Mucosa of rectum (tissue), 2 donors: ENCODE measurements around the gene PAX7.

Experiments used
- H3K27ac ChIP-seq, 2 donors: one replicate each; pipeline ENCODE4 v1.7.0; 2013; ENCODE audit warnings: inconsistent platforms in 2 of 2, low read depth in 2 of 2, low read length in 2 of 2
- H3K27me3 ChIP-seq, 2 donors: one replicate each; pipeline ENCODE4 v1.7.0; 2013; ENCODE audit warnings: low read length in 2 of 2; ENCODE audit not compliant: control insufficient read depth in 2 of 2, insufficient read depth in 2 of 2
- H3K36me3 ChIP-seq, 2 donors: one replicate each; pipeline ENCODE4 v1.7.0; 2013; ENCODE audit warnings: low read length in 2 of 2; ENCODE audit not compliant: control insufficient read depth in 2 of 2, insufficient read depth in 2 of 2
- H3K4me1 ChIP-seq, 2 donors: one replicate each; pipeline ENCODE4 v1.7.0; 2013; ENCODE audit warnings: low read length in 2 of 2, mild to moderate bottlenecking in 1 of 2; ENCODE audit not compliant: control insufficient read depth in 2 of 2, insufficient read depth in 2 of 2
- H3K4me3 ChIP-seq, 2 donors: one replicate each; pipeline ENCODE4 v1.7.0; 2013; ENCODE audit warnings: low read length in 2 of 2
- H3K9ac ChIP-seq, 2 donors: one replicate each; pipeline ENCODE4 v1.7.0; 2013; ENCODE audit warnings: low read length in 2 of 2, low read depth in 1 of 2, mild to moderate bottlenecking in 1 of 2
- H3K9me3 ChIP-seq, 2 donors: one replicate each; pipeline ENCODE4 v1.7.0; 2013; ENCODE audit warnings: low read length in 2 of 2; ENCODE audit not compliant: control insufficient read depth in 2 of 2
- donor health status: healthy.
- donor health status: Normal muscosa, but diverticular disease.

PAX7 gene

GRCh38 chr1:18641005-18641941 is 10.6 kb downstream of the PAX7 start:
- H3K27ac ChIP-seq = no peak overlapping the region
- peaks cover 68 to 79% of the 10 kb centered on the region in 2 donors for H3K27me3 ChIP-seq
- no peaks in the 10 kb centered on the region for H3K4me1 ChIP-seq

DNA sequence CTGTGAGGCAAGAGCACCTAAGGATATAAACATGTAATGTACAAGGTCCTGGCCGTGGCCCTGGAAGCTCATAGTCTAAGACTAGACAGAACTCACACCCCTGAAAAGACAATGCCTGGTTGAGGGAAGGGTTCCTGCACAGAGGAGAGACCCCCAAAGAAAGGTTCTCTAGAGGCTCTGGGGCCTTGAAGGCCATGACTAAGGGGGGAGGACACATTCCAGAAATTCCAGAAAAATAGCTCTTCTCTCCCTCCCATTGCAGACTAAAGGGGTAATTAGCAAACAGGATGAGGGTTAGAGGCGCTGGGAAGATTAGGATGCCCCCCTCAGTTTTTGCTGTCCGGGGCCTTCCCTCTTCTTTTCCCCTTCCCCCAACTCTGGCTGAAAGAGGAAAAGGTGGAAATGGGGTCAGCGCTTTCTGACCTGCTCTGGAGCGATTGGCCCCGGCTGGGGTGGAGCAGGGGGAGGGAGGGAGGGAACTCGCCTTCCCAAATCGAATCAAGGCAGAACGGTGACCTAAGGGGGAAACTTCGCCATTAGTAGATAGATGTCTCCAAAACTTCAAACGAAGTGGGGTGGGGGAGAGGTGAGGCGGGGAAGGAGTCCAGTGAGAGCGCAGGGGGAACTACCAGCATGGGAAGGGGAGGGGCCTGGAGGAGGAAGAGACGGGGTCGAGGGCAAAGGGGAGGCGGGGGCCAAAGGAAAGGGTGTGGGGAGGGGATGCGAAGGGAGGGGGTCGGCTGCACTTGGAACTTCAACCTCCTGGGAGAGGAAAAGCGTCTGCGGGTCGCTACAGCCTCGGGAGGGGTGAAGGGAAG is 11.8 kb downstream of the PAX7 start:
- no peaks in the 10 kb centered on the region for H3K9me3 ChIP-seq
- peaks cover 65 to 77% of the 10 kb centered on the region in 2 donors for H3K27me3 ChIP-seq
- H3K27ac ChIP-seq = no peak overlapping the region
- H3K4me3 ChIP-seq = no peak overlapping the region
- no peaks in the 10 kb centered on the region for H3K4me1 ChIP-seq
- H3K36me3 ChIP-seq = no peaks in the 10 kb centered on the region
- no peak overlapping the region for H3K9ac ChIP-seq

More at GRCh38 chr1:18641005-18641941, 10.6 kb downstream of the PAX7 start:
- Histone ChIP-seq H3K9me3 (no peaks in the 10 kb centered on the region), H3K9ac (no peak overlapping the region), H3K4me3 (no peak overlapping the region), H3K36me3 (no peaks in the 10 kb centered on the region)

- Histone ChIP-seq H3K9ac (no peak overlapping the region), H3K27me3 (peaks cover 65 to 74% of the 10 kb centered on the region in 2 donors), H3K9me3 (no peaks in the 10 kb centered on the region), H3K36me3 (no peaks in the 10 kb centered on the region), H3K4me3 (no peak overlapping the region), H3K4me1 (no peaks in the 10 kb centered on the region), H3K27ac (no peak overlapping the region)
Observed at GRCh38 chr1:18643154-18644012, 12.7 kb downstream of the PAX7 start.

- no peak overlapping the region for H3K27ac ChIP-seq
- H3K36me3 ChIP-seq = no peaks in the 10 kb centered on the region
- H3K27me3 ChIP-seq = peaks cover 65 to 74% of the 10 kb centered on the region in 2 donors
- H3K9me3 ChIP-seq = no peaks in the 10 kb centered on the region
- no peaks in the 10 kb centered on the region for H3K4me1 ChIP-seq
- no peak overlapping the region for H3K9ac ChIP-seq
- H3K4me3 ChIP-seq = no peak overlapping the region
Observed at GRCh38 chr1:18644013-18644399, 13.4 kb downstream of the PAX7 start.

- no peak overlapping the region for H3K4me3 ChIP-seq
- peaks cover 65 to 74% of the 10 kb centered on the region in 2 donors for H3K27me3 ChIP-seq
- H3K36me3 ChIP-seq = no peaks in the 10 kb centered on the region
Observed at GRCh38 chr1:18644446-18644845, 13.8 kb downstream of the PAX7 start.

DNA sequence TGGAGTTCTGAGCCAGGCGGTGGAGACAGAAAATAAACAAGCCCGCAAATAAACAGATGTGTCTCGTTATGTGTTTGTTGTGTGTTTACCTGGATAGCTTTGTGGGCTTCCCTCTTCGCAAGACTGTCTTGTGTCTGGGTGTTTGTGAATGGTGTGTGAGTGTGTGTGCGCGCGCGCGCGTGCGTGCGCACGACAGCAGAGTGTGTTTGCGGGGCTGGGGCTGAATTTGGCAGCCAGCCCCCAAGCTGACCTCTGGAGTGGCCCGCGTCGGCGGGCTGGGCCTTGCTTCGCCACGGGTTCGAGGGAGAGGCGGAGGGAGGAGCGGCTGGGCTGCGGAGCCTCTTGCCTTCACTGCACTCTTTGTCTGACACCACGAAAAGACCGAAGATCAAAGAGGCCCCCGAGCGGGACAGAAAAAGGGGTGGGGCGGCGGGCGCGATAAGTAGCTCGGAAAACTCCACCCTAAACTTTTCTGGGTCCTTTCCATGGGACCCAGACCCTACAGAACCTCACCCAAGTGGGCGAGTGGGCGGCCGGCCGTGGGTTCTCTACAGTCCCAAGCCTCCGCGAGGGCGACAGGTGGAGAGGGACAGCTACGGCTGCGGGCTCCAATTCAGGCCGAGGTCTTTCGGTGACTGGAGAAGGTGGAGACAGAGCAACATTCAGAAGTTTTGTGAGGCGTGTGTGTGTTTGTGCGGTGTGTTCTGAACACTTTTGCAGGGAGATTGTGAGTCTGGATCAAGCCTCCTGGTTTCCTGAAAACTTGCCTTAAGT is 14.5 kb downstream of the PAX7 start:
- no peak overlapping the region for H3K27ac ChIP-seq
- no peaks in the 10 kb centered on the region for H3K36me3 ChIP-seq
- peaks cover 67 to 76% of the 10 kb centered on the region in 2 donors for H3K27me3 ChIP-seq
- H3K4me1 ChIP-seq = no peaks in the 10 kb centered on the region
- no peak overlapping the region for H3K4me3 ChIP-seq
- H3K9me3 ChIP-seq = no peaks in the 10 kb centered on the region
- no peak overlapping the region for H3K9ac ChIP-seq

More at GRCh38 chr1:18644446-18644845, 13.8 kb downstream of the PAX7 start:
- Histone ChIP-seq H3K4me1 (no peaks in the 10 kb centered on the region), H3K9ac (no peak overlapping the region), H3K9me3 (no peaks in the 10 kb centered on the region), H3K27ac (no peak overlapping the region)

- Histone ChIP-seq H3K9me3 (no peaks in the 10 kb centered on the region), H3K9ac (no peak overlapping the region), H3K4me3 (no peak overlapping the region), H3K27ac (no peak overlapping the region), H3K27me3 (peaks cover 69 to 77% of the 10 kb centered on the region in 2 donors), H3K4me1 (no peaks in the 10 kb centered on the region), H3K36me3 (no peaks in the 10 kb centered on the region)
Observed at GRCh38 chr1:18645747-18646090, 15.1 kb downstream of the PAX7 start.

- no peak overlapping the region for H3K4me3 ChIP-seq
- H3K9me3 ChIP-seq = no peaks in the 10 kb centered on the region
Observed at GRCh38 chr1:18646091-18646785, 15.6 kb downstream of the PAX7 start.

More at GRCh38 chr1:18646091-18646785, 15.6 kb downstream of the PAX7 start:
- Histone ChIP-seq H3K27ac (no peak overlapping the region), H3K27me3 (peaks cover 68 to 76% of the 10 kb centered on the region in 2 donors), H3K9ac (no peak overlapping the region), H3K36me3 (no peaks in the 10 kb centered on the region), H3K4me1 (no peaks in the 10 kb centered on the region)
